HFFc6 (cell line): ENCODE data around the gene OR4D2. TPM values are rescaled to one million over a fixed set of nuclear protein-coding genes. Genes with fewer than 3 reads are reported as not detected.

ENCODE experiments used
- DNase-seq: peaks from one replicate; pipeline ENCODE4 v3.0.0-alpha.2; 2018
- H3K27ac Mint-ChIP-seq: 2 replicates; pipeline ENCODE4 v1.8.0; 2020; ENCODE audit warnings: mild to moderate bottlenecking, mixed read lengths
- H3K27me3 Mint-ChIP-seq: 2 replicates; pipeline ENCODE4 v1.8.0; 2021; ENCODE audit warnings: mild to moderate bottlenecking, moderate library complexity, mixed read lengths; ENCODE audit not compliant: insufficient read depth
- H3K36me3 Mint-ChIP-seq: 2 replicates; pipeline ENCODE4 v1.8.0; 2021; ENCODE audit warnings: low read depth, mixed read lengths
- H3K4me1 Mint-ChIP-seq: 2 replicates; pipeline ENCODE4 v1.8.0; 2020; ENCODE audit warnings: low read depth, mixed read lengths
- H3K4me3 Mint-ChIP-seq: 2 replicates; pipeline ENCODE4 v1.8.0; 2020; ENCODE audit warnings: mild to moderate bottlenecking, moderate library complexity, mixed read lengths
- H3K9me3 Mint-ChIP-seq: 2 replicates; pipeline ENCODE4 v1.8.0; 2020; ENCODE audit warnings: mild to moderate bottlenecking, mixed read lengths
- total RNA-seq, 6 experiments: library from RNA; stranded (reverse); fragmentation: NEBNext Ultra II Directional; extraction: Animal tissue kit (Norgen Biotek cat#: 25700); gene quantifications; 2 replicates in 1 of 6; 3 replicates in 5 of 6; pipeline ENCODE4 v1.2.3, GENCODE V29; 2021
- TF ChIP-seq, protein P1 (sequence below): fragments of 200-600 bp; sonication (generic); IDR thresholded peaks from 2 replicates; pipeline ENCODE4 v1.5.0; 2021; ENCODE audit warnings: antibody characterized with exemption, mild to moderate bottlenecking

OR4D2 gene
- total RNA-seq, 6 experiments from 2014 or later: not detected

DNA sequence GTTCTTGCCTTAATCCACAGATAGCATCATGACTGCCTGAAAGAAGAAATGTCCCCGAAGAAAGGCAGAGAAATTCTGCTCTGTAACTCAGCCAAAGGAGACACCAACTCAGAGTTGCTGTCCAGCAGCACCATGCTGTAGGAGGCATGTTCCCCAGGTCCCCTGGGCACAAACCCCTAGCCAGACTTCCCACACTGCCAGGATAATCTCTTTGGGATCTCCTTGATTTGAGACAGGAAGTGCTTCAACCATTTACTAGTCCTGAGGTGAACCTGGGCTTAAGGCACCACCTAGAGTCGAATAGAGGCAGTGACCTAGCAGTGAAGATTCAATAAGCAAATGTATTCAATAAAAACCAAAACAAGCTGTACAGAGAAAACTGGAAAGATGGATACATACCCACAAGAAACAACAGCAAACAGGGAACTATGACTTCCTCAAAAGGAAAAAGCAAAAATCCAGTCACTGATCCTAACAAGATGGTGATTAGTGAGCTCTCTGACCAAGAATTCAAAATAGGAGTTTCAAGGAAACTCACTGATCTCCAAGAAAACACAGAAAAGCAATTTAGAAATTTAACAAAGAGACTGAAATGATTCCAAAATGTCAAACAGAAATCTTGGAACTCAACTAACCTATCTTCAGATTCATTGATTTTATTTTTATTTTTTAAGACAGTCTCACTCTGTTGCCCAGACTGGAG, 5.7 kb downstream of the OR4D2 start:
- H3K27me3 Mint-ChIP-seq: peaks cover 26% of the 10 kb centered on the region
- no peaks in the 10 kb centered on the region for H3K36me3 Mint-ChIP-seq
- H3K27ac Mint-ChIP-seq: no peak overlapping the region
- no peaks in the 10 kb centered on the region for H3K9me3 Mint-ChIP-seq
- DNase-seq: no peak
- no peaks in the 10 kb centered on the region for H3K4me1 Mint-ChIP-seq
- TF ChIP-seq, protein P1, sequence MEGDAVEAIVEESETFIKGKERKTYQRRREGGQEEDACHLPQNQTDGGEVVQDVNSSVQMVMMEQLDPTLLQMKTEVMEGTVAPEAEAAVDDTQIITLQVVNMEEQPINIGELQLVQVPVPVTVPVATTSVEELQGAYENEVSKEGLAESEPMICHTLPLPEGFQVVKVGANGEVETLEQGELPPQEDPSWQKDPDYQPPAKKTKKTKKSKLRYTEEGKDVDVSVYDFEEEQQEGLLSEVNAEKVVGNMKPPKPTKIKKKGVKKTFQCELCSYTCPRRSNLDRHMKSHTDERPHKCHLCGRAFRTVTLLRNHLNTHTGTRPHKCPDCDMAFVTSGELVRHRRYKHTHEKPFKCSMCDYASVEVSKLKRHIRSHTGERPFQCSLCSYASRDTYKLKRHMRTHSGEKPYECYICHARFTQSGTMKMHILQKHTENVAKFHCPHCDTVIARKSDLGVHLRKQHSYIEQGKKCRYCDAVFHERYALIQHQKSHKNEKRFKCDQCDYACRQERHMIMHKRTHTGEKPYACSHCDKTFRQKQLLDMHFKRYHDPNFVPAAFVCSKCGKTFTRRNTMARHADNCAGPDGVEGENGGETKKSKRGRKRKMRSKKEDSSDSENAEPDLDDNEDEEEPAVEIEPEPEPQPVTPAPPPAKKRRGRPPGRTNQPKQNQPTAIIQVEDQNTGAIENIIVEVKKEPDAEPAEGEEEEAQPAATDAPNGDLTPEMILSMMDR: peak; percentile 58
- no peak overlapping the region for H3K4me3 Mint-ChIP-seq

DNA sequence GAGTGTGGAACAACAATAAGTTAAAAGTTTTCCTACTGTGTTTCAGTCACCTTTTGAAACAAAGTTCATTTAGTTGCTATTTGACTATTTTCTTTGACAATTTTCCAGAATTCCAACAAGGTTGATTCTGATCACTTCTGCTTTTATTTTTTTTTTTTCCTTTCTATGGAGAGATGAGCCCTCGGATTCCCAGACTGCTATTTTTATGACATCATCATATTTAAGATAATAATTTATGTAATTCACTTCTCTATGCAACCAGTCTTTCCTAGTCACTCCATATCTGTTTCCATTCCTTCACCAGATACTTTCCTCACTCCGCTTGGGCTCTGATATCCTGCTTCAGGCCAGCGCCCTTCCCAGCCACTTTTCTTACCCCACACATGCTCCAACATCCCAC, 8.1 kb downstream of the OR4D2 start:
- H3K27me3 Mint-ChIP-seq: peaks cover 25% of the 10 kb centered on the region
- TF ChIP-seq, protein P1: no peak
- no peak overlapping the region for H3K27ac Mint-ChIP-seq
- no peaks in the 10 kb centered on the region for H3K36me3 Mint-ChIP-seq
- no peak for DNase-seq
- H3K4me1 Mint-ChIP-seq: no peaks in the 10 kb centered on the region
- H3K4me3 Mint-ChIP-seq: no peak overlapping the region
- H3K9me3 Mint-ChIP-seq: no peaks in the 10 kb centered on the region

DNA sequence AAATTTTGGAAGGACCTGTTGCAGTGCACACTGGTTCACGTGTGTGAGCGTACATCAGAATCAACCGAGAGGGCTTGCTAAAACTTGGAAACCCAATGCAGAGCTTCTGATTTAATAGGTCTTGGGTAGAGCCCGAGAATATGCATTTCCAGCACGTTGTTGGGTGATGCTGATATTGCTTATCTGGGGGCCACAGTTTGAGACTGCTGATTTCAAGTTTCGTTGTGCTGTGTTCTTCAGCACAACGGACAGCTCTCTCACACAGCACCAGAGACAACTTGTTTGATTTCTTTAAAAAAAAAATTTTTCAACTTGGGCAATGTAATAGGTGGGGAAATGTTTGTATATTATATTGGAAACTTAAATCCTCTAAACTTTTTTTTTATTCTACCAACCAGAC, 9.4 kb downstream of the OR4D2 start:
- Mint-ChIP-seq H3K4me3 (no peak overlapping the region), H3K27me3 (peaks cover 23% of the 10 kb centered on the region), H3K9me3 (no peaks in the 10 kb centered on the region), H3K36me3 (no peaks in the 10 kb centered on the region), H3K4me1 (no peaks in the 10 kb centered on the region), H3K27ac (no peak overlapping the region)
- DNase-seq: no peak
- TF ChIP-seq, protein P1: no peak

DNA sequence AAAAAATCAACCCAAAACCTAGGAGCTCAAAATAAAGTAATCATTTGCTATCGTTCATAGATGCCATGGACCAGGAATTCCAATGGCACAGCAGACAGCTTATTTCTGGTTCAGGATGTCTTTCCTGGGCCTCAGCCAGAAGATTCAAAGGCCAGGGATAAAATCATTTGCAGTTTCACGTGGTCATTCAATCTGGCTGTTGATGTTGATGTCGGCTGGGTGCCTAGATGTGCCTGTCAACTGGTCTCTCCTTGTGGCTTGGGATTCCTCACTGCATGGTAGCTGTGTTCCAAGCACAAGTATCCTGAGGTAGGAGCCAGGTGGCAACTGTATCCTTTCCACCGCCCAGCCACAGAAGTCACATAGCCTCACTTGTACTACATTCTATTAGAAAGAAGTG, 15.0 kb downstream of the OR4D2 start:
- no peaks in the 10 kb centered on the region for H3K9me3 Mint-ChIP-seq
- peaks cover 23% of the 10 kb centered on the region for H3K27me3 Mint-ChIP-seq
- H3K27ac Mint-ChIP-seq: no peak overlapping the region
- no peak for DNase-seq
- H3K36me3 Mint-ChIP-seq: no peaks in the 10 kb centered on the region
- H3K4me1 Mint-ChIP-seq: peaks cover 6% of the 10 kb centered on the region; the same call in 1 of the 2 replicates
- TF ChIP-seq, protein P1: no peak
- no peak overlapping the region for H3K4me3 Mint-ChIP-seq

DNA sequence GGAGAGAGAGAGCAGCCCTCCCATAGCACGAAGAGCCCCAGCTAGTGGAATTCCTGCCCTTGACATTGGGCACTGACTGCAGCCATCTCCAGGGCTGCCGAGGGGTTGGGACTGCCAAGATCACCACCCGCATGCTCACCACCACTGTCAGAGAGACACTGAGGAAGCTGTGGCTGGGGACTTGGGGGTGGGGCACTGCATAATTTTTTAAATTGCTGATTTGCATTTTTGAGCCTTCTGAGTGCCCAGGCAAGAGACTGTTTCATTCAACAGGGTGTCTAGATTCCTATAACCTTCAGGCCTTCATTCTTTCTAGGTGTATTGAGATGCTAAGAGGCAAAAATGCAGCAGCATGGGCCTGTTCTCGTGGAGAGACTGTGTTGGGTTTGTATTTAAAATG, 16.7 kb downstream of the OR4D2 start:
- no peak for DNase-seq
- peaks cover 6% of the 10 kb centered on the region; the same call in 1 of the 2 replicates for H3K4me1 Mint-ChIP-seq
- H3K4me3 Mint-ChIP-seq: no peak overlapping the region
- TF ChIP-seq, protein P1: no peak
- peaks cover 35% of the 10 kb centered on the region for H3K27me3 Mint-ChIP-seq
- no peaks in the 10 kb centered on the region for H3K36me3 Mint-ChIP-seq
- no peaks in the 10 kb centered on the region for H3K9me3 Mint-ChIP-seq
- H3K27ac Mint-ChIP-seq: no peak overlapping the region
